Body of pancreas (tissue), 4 donors: Measurements from ENCODE around the gene CFAP20. TPM values are rescaled to one million over a fixed set of nuclear protein-coding genes. Genes with fewer than 3 reads are reported as not detected.
"Not testable (repeated sequence)": the region's sequence is repeated elsewhere in the genome, so short reads cannot be mapped to it uniquely, and the experiment has no call there.

Experiments used
- ATAC-seq: fragments of 150-250 bp; one replicate; pipeline ENCODE4 v1.9.1; 2016
- DNase-seq, 4 donors: peaks; one replicate each; pipeline ENCODE4 v3.0.0-alpha.2; 2019
- H3K27ac ChIP-seq, 4 donors: fragments of 200-600 bp; sonication (generic); 1 replicate in 3 of 4; 2 replicates in 1 of 4; pipeline versions ENCODE4 v1.5.1 to v1.6.1; 2016 to 2019; ENCODE audit warnings: mild to moderate bottlenecking in 1 of 4, mixed read lengths in 1 of 4, moderate library complexity in 1 of 4
- H3K27me3 ChIP-seq, 2 donors: fragments of 200-600 bp; sonication (generic); one replicate each; pipeline ENCODE4 v1.6.0; 2016; ENCODE audit warnings: mild to moderate bottlenecking in 1 of 2
- H3K36me3 ChIP-seq, 2 donors: fragments of 200-600 bp; sonication (generic); replicated peaks in 1 of 2; 2 replicates each; pipeline ENCODE4 v1.5.1; 2016; ENCODE audit warnings: low read depth in 2 of 2; ENCODE audit not compliant: insufficient read depth in 1 of 2
- H3K4me1 ChIP-seq: fragments of 200-600 bp; sonication (generic); one replicate; pipeline ENCODE4 v1.6.0; 2016
- H3K4me3 ChIP-seq, 2 donors: fragments of 200-600 bp; sonication (generic); 1 replicate in 1 of 2; 2 replicates in 1 of 2; pipeline ENCODE4 v1.5.1; 2016 to 2019
- H3K9me3 ChIP-seq, 3 donors: fragments of 200-600 bp; sonication (generic); 1 replicate in 2 of 3; 2 replicates in 1 of 3; pipeline ENCODE4 v1.5.1; 2016
- CTCF ChIP-seq, 7 experiments: fragments of 450-650 bp in 4 of 7; fragments of 200-600 bp in 3 of 7; sonication (generic) in 3 of 7; IDR thresholded peaks; one replicate each; pipeline ENCODE4 v1.5.1; 2016 to 2019; ENCODE audit warnings: antibody characterized with exemption in 7 of 7
- POLR2A ChIP-seq, 3 donors: fragments of 450-650 bp; IDR thresholded peaks; one replicate each; pipeline ENCODE4 v1.6.1; 2016; ENCODE audit warnings: antibody characterized with exemption in 3 of 3, mild to moderate bottlenecking in 2 of 3
- WGBS, 2 donors: methylation state at CpG; one replicate each; pipeline ENCODE4 v1.1.5; 2017; 5-methylcytosine and 5-hydroxymethylcytosine counted together
- intact Hi-C: fragments of 100-400 bp; cut with DNase I; formaldehyde crosslinking; loops from one replicate; pipeline ENCODE4 v1.15.1; 2023
- total RNA-seq, 2 donors: library from RNA; depleted of rRNA; stranded (reverse); fragments of >200 nt; gene quantifications; one replicate each; pipeline ENCODE4 v1.1.0, GENCODE V29; 2016

Gene CFAP20
- total RNA-seq, 2 donors from 2014 or later: 11.9 to 33.2 TPM

DNA sequence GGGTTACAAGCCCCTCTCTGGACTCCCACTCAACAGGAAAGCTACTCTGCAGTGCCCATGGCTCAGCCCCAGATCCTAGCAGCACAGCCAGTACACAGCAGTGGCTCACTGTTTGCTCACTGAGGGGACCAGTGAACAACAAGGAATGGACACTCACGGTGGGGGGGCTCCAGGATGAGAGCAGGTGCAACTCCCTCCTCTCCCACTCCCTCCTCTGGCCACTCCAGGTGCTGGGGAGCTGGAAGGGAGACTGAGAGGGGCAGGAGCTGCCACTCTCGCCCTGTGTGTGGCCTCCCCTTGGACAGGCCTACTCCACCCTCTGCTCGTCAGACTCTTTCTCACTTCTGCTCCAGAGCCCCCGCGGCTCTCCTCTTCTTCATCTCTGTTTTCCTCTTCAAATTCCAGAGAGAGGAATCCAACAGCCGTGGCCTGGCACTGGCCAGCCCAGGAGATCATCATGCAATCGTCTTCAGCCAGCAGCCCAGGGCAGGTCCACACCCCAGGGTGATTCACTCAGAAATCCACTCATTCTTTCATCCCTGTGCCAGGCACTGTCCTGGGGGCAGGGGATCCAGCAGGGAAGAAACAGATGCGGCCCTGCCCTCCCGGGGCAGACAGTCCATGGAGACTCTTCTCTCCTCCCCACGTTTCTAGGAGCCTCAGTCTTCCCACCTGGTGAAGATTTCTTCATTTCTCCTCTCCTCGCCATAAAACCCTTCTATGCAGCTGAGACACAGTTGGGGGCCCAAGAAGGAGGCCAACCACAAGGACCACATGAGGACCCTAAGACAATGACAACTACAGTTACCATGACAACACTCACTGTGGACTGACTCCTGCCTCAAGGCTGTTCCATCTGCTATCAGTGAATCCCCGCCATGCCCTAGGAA is 30.7 kb downstream of the CFAP20 start:
- no peaks in the 10 kb centered on the region for H3K27me3 ChIP-seq
- 74 to 78% methylated on average over 11 to 12 of the region's 12 CpGs for WGBS, 2 donors
- H3K36me3 ChIP-seq: no peaks in the 10 kb centered on the region
- no peak for TF ChIP-seq POLR2A (IDR thresholded peaks at IDR 0.05)
- no peak for TF ChIP-seq CTCF (IDR thresholded peaks at IDR 0.05)
- H3K9me3 ChIP-seq: no peaks in the 10 kb centered on the region
- DNase-seq (no peak), ATAC-seq (no peak)
- intact Hi-C loops: no loop called here
- no peak overlapping the region for H3K4me3 ChIP-seq
- H3K4me1 ChIP-seq: no peaks in the 10 kb centered on the region
- H3K27ac ChIP-seq: no peak overlapping the region

DNA sequence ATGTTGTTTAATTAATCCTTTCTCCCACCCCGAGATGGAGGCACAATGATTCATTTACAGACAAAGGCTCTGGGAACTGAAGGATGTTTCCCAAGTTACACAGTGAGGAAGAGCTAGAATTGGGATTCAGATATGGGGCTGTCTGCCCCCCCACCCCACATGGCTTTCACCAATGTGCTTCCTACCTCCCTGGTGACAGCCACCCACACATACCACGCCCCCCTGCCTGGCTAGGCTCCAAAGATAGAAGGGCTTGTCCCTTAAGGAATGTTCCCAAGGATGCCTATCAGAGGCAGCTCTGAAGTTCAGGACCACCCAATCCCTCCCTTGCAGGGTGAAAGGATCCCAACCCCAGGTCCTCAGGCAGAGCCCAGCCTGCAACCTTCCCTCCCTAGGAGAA is 32.9 kb downstream of the CFAP20 start:
- 65% methylated on average over 2 of the region's 2 CpGs; no CpG with 5 or more reads in 1 of the 2 donors for WGBS, 2 donors
- Histone ChIP-seq H3K27me3 (no peaks in the 10 kb centered on the region), H3K36me3 (no peaks in the 10 kb centered on the region), H3K4me3 (no peak overlapping the region), H3K9me3 (no peaks in the 10 kb centered on the region), H3K27ac (no peak overlapping the region), H3K4me1 (no peaks in the 10 kb centered on the region)
- ATAC-seq: no peak
- intact Hi-C loops: no loop called here
- no peak for TF ChIP-seq POLR2A (IDR thresholded peaks at IDR 0.05)
- TF ChIP-seq CTCF (IDR thresholded peaks at IDR 0.05): no peak
- no peak for DNase-seq

DNA sequence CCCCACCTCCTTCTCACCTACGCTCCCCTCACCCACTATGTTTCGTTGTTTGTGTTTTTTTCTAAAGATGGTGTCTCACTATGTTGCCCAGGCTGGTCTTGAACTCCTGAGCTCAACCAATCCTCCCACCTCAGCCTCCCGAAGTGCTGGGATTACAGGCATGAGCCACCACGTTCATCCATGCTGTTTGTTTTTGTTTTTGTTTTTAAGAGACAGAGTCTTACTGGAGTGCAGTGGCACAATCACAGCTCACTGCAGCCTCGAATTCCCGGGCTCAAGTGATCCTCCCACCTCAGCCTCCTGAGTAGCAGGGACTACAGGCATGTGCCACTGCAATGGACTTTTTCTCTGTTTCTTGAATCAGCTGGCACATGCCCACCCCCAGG is 33.6 kb downstream of the CFAP20 start:
- H3K27ac ChIP-seq, DNase-seq, H3K9me3 ChIP-seq, H3K36me3 ChIP-seq, H3K4me1 ChIP-seq, intact Hi-C loops, ATAC-seq, H3K4me3 ChIP-seq, H3K27me3 ChIP-seq: not testable (repeated sequence)
- 62 to 77% methylated on average over 6 of the region's 6 CpGs for WGBS, 2 donors

- intact Hi-C loops: no loop called here
- TF ChIP-seq POLR2A (IDR thresholded peaks at IDR 0.05) (no peak), CTCF (IDR thresholded peaks at IDR 0.05) (no peak)
- ATAC-seq (no peak), DNase-seq (no peak)
- Histone ChIP-seq H3K9me3 (no peaks in the 10 kb centered on the region), H3K4me3 (no peak overlapping the region), H3K4me1 (no peaks in the 10 kb centered on the region), H3K27ac (no peak overlapping the region), H3K36me3 (no peaks in the 10 kb centered on the region), H3K27me3 (no peaks in the 10 kb centered on the region)
- WGBS, 2 donors: 68 to 78% methylated on average over 8 to 15 of the region's 15 CpGs
These were observed 34.2 kb downstream of the CFAP20 start for GRCh38 chr16:58094791-58095574.

- Histone ChIP-seq H3K27me3 (no peaks in the 10 kb centered on the region), H3K9me3 (no peaks in the 10 kb centered on the region), H3K4me1 (no peaks in the 10 kb centered on the region), H3K4me3 (no peak overlapping the region), H3K36me3 (no peaks in the 10 kb centered on the region), H3K27ac (no peak overlapping the region)
- WGBS, 2 donors: 79 to 90% methylated on average over 4 to 5 of the region's 5 CpGs
- intact Hi-C loops: no loop called here
- DNase-seq: no peak
- TF ChIP-seq POLR2A (IDR thresholded peaks at IDR 0.05): no peak
- TF ChIP-seq CTCF (IDR thresholded peaks at IDR 0.05): no peak
- ATAC-seq: no peak
These were observed 35.2 kb downstream of the CFAP20 start for GRCh38 chr16:58094026-58094425.

- DNase-seq, H3K27ac ChIP-seq, H3K27me3 ChIP-seq, intact Hi-C loops, H3K9me3 ChIP-seq, ATAC-seq, H3K4me3 ChIP-seq, H3K4me1 ChIP-seq, H3K36me3 ChIP-seq: not testable (repeated sequence)
- 98 to 100% methylated on average over 3 of the region's 3 CpGs for WGBS, 2 donors
These were observed 38.8 kb downstream of the CFAP20 start for GRCh38 chr16:58090396-58090795.
